Neural progenitor cell (in vitro differentiated cells): ENCODE data around the gene TXNDC17. TPM values are rescaled to one million over a fixed set of nuclear protein-coding genes. Genes with fewer than 3 reads are reported as not detected.

Experiments
- DNase-seq: peaks from one replicate; pipeline ENCODE4 v3.0.0-alpha.2; 2016; ENCODE audit warnings: low spot score
- H2AFZ ChIP-seq: fragments of 200-600 bp; sonication (generic); replicated peaks from 2 replicates; pipeline ENCODE4 v1.6.1; 2016; ENCODE audit warnings: antibody characterized with exemption
- H3F3A ChIP-seq: fragments of 200-600 bp; sonication (generic); 2 replicates; pipeline ENCODE4 v1.6.1; 2016; ENCODE audit warnings: antibody characterized with exemption, low read depth
- H3K27ac ChIP-seq: fragments of 200-600 bp; sonication (generic); 2 replicates; pipeline ENCODE4 v1.5.1; 2016; ENCODE audit warnings: mild to moderate bottlenecking
- H3K27me3 ChIP-seq: fragments of 200-600 bp; sonication (generic); 2 replicates; pipeline ENCODE4 v1.6.1; 2016; ENCODE audit warnings: mild to moderate bottlenecking, moderate library complexity
- H3K36me3 ChIP-seq: fragments of 200-600 bp; sonication (generic); 2 replicates; pipeline ENCODE4 v1.5.1; 2016
- H3K4me1 ChIP-seq: fragments of 200-600 bp; sonication (generic); 2 replicates; pipeline ENCODE4 v1.6.1; 2016; ENCODE audit warnings: mixed run types
- H3K4me2 ChIP-seq: fragments of 200-600 bp; sonication (generic); 2 replicates; pipeline ENCODE4 v1.6.1; 2016
- H3K4me3 ChIP-seq: fragments of 200-600 bp; sonication (generic); 2 replicates; pipeline ENCODE4 v1.5.1; 2016
- H3K79me2 ChIP-seq: fragments of 200-600 bp; sonication (generic); 2 replicates; pipeline ENCODE4 v1.6.1; 2016; ENCODE audit warnings: low read depth
- H3K9ac ChIP-seq: fragments of 200-600 bp; sonication (generic); 2 replicates; pipeline ENCODE4 v1.6.1; 2016
- H3K9me3 ChIP-seq: fragments of 200-600 bp; sonication (generic); 2 replicates; pipeline ENCODE4 v1.5.1; 2016; ENCODE audit warnings: low read depth
- H4K20me1 ChIP-seq: fragments of 200-600 bp; sonication (generic); 2 replicates; pipeline ENCODE4 v1.6.1; 2016; ENCODE audit warnings: low read depth
- H3K27ac Mint-ChIP-seq: 3 replicates; pipeline ENCODE4 v1.8.0; 2021; ENCODE audit warnings: mixed read lengths
- H3K27me3 Mint-ChIP-seq: 2 replicates; pipeline ENCODE4 v1.8.0; 2022; ENCODE audit warnings: low read depth, mild to moderate bottlenecking, inconsistent platforms, moderate library complexity, mixed read lengths; ENCODE audit not compliant: insufficient read depth
- H3K36me3 Mint-ChIP-seq: 3 replicates; pipeline ENCODE4 v1.8.0; 2021; ENCODE audit warnings: mixed read lengths
- H3K4me1 Mint-ChIP-seq: 3 replicates; pipeline ENCODE4 v1.8.0; 2021; ENCODE audit warnings: mixed read lengths
- H3K4me3 Mint-ChIP-seq: 3 replicates; pipeline ENCODE4 v1.8.0; 2021; ENCODE audit warnings: mild to moderate bottlenecking, moderate library complexity, mixed read lengths
- H3K9me3 Mint-ChIP-seq: 3 replicates; pipeline ENCODE4 v1.8.0; 2020; ENCODE audit warnings: mixed read lengths
- CTCF ChIP-seq: fragments of 200-600 bp; sonication (generic); IDR thresholded peaks from 2 replicates; pipeline ENCODE4 v1.5.1; 2017; ENCODE audit warnings: antibody characterized with exemption, mild to moderate bottlenecking
- EZH2 ChIP-seq: fragments of 200-600 bp; sonication (generic); IDR thresholded peaks from 2 replicates; pipeline ENCODE4 v1.6.1; 2017; ENCODE audit warnings: antibody characterized with exemption, mild to moderate bottlenecking, moderate library complexity
- EZH2phosphoT487 ChIP-seq: fragments of 200-600 bp; sonication (generic); IDR thresholded peaks from 2 replicates; pipeline ENCODE4 v1.6.1; 2017; ENCODE audit warnings: antibody characterized with exemption
- total RNA-seq: library from RNA; depleted of rRNA; stranded (reverse); fragments of >200 nt; gene quantifications from 2 replicates; pipeline ENCODE4 v1.2.3, GENCODE V29; 2015; ENCODE audit warnings: low replicate concordance

Gene TXNDC17
- total RNA-seq, 1 donor from 2014 or later = 175 TPM

GRCh38 chr17:6643451-6644125 is 2.7 kb downstream of the TXNDC17 start:
- Histone ChIP-seq H4K20me1 (peaks cover 37% of the 10 kb centered on the region), H2AFZ (no peak overlapping the region), H3K4me1 (peaks cover 11% of the 10 kb centered on the region), H3K9me3 (no peaks in the 10 kb centered on the region), H3K79me2 (peaks cover 82% of the 10 kb centered on the region), H3K4me2 (no peak overlapping the region), H3K4me3 (no peak overlapping the region), H3K27me3 (no peaks in the 10 kb centered on the region), H3K9ac (no peak overlapping the region), H3F3A (peaks cover 45% of the 10 kb centered on the region), H3K27ac (no peak overlapping the region), H3K36me3 (peaks cover 8% of the 10 kb centered on the region)
- H3K27ac Mint-ChIP-seq = no peak overlapping the region
- peaks cover 24% of the 10 kb centered on the region for H3K4me1 Mint-ChIP-seq
- no peaks in the 10 kb centered on the region for H3K27me3 Mint-ChIP-seq
- H3K9me3 Mint-ChIP-seq = no peaks in the 10 kb centered on the region
- no peak overlapping the region for H3K4me3 Mint-ChIP-seq
- peaks cover 9% of the 10 kb centered on the region for H3K36me3 Mint-ChIP-seq
- TF ChIP-seq EZH2 (no peak), EZH2phosphoT487 (no peak), CTCF (no peak)
- DNase-seq = no peak

GRCh38 chr17:6648181-6648580 is 7.3 kb downstream of the TXNDC17 start:
- Histone ChIP-seq H3K36me3 (peaks cover 4% of the 10 kb centered on the region), H3K9ac (no peak overlapping the region)
- no peak for DNase-seq

GRCh38 chr17:6651354-6651918 is 10.6 kb downstream of the TXNDC17 start, which contains the start of the genes C17orf100 and MED31:
Gene C17orf100, plus strand, starts transcription at chr17:6651762. Its CDS starts 152 bp downstream, at chr17:6651914.
Gene MED31, minus strand, starts transcription at chr17:6651605. Its CDS starts 77 bp downstream, at chr17:6651528.
- peak within 1 kb of the TSS; percentile 65 for H2AFZ ChIP-seq
- peak within 1 kb of the TSS; percentile 98 for H3K4me3 Mint-ChIP-seq
- peaks cover 40% of the 10 kb centered on the region for H3K4me1 ChIP-seq
- H4K20me1 ChIP-seq = peaks cover 40% of the 10 kb centered on the region
- peaks cover 33% of the 10 kb centered on the region for H3F3A ChIP-seq
- H3K36me3 Mint-ChIP-seq = peaks cover 3% of the 10 kb centered on the region
- peak within 1 kb of the TSS; percentile 100 for H3K27ac Mint-ChIP-seq
- H3K27ac ChIP-seq = peak within 1 kb of the TSS; percentile 68
- peak; percentile 94 for DNase-seq
- no peaks in the 10 kb centered on the region for H3K9me3 ChIP-seq
- peak within 1 kb of the TSS; percentile 62 for H3K9ac ChIP-seq
- H3K27me3 ChIP-seq = peaks cover 39% of the 10 kb centered on the region
- H3K36me3 ChIP-seq = no peaks in the 10 kb centered on the region
- H3K4me2 ChIP-seq = peak within 1 kb of the TSS; percentile 90
- no peaks in the 10 kb centered on the region for H3K9me3 Mint-ChIP-seq
- H3K4me1 Mint-ChIP-seq = peaks cover 51% of the 10 kb centered on the region
- peaks cover 24% of the 10 kb centered on the region for H3K27me3 Mint-ChIP-seq
- peak within 1 kb of the TSS; percentile 81 for H3K4me3 ChIP-seq
- TF ChIP-seq EZH2 (no peak), EZH2phosphoT487 (no peak), CTCF (no peak)
- peaks cover 55% of the 10 kb centered on the region for H3K79me2 ChIP-seq

More at GRCh38 chr17:6648181-6648580, 7.3 kb downstream of the TXNDC17 start:
- H3K36me3 Mint-ChIP-seq = peaks cover 10% of the 10 kb centered on the region
- no peaks in the 10 kb centered on the region for H3K9me3 Mint-ChIP-seq
- Histone ChIP-seq H3K4me3 (no peak overlapping the region), H2AFZ (no peak overlapping the region), H3K4me2 (no peak overlapping the region), H3K27me3 (peaks cover 8% of the 10 kb centered on the region), H3F3A (peaks cover 36% of the 10 kb centered on the region), H3K9me3 (no peaks in the 10 kb centered on the region), H3K79me2 (peaks cover 82% of the 10 kb centered on the region), H4K20me1 (peaks cover 40% of the 10 kb centered on the region), H3K4me1 (peaks cover 17% of the 10 kb centered on the region), H3K27ac (no peak overlapping the region)
- peaks cover 4% of the 10 kb centered on the region for H3K27me3 Mint-ChIP-seq
- no peak overlapping the region for H3K27ac Mint-ChIP-seq
- H3K4me1 Mint-ChIP-seq = peaks cover 28% of the 10 kb centered on the region
- no peak overlapping the region for H3K4me3 Mint-ChIP-seq
- TF ChIP-seq EZH2 (no peak), CTCF (peak; percentile 25), EZH2phosphoT487 (no peak)
